Measurements from ENCODE around the gene LGALS1.

Gene LGALS1

DNA sequence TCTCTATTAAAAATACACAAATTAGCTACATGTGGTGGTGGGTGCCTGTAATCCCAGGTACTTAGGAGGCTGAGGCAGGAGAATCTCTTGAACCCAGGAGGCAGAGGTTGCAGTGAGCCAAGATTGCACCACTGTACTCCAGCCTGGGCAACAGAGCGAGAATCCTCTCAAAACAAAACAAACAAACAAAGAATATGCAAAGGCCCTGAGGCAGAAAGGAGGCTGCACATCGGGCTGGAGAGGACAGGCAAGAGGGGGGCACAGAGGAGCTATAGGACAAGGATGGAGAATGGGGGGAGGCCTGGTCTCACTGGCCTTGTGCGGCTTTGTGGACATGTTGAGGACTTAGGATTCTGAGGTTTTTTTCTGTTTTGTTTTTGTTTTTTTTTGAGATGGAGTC lies 29.8 kb downstream of the LGALS1 start:
- TF ChIP-seq, protein P1, sequence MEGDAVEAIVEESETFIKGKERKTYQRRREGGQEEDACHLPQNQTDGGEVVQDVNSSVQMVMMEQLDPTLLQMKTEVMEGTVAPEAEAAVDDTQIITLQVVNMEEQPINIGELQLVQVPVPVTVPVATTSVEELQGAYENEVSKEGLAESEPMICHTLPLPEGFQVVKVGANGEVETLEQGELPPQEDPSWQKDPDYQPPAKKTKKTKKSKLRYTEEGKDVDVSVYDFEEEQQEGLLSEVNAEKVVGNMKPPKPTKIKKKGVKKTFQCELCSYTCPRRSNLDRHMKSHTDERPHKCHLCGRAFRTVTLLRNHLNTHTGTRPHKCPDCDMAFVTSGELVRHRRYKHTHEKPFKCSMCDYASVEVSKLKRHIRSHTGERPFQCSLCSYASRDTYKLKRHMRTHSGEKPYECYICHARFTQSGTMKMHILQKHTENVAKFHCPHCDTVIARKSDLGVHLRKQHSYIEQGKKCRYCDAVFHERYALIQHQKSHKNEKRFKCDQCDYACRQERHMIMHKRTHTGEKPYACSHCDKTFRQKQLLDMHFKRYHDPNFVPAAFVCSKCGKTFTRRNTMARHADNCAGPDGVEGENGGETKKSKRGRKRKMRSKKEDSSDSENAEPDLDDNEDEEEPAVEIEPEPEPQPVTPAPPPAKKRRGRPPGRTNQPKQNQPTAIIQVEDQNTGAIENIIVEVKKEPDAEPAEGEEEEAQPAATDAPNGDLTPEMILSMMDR (IDR thresholded peaks at IDR 0.05; ENCODE audit: borderline replicate concordance, insufficient read depth, low read depth, low read length) = no peak
- H3K4me3 ChIP-seq (ENCODE audit: low read depth, low read length) = no peak overlapping the region

DNA sequence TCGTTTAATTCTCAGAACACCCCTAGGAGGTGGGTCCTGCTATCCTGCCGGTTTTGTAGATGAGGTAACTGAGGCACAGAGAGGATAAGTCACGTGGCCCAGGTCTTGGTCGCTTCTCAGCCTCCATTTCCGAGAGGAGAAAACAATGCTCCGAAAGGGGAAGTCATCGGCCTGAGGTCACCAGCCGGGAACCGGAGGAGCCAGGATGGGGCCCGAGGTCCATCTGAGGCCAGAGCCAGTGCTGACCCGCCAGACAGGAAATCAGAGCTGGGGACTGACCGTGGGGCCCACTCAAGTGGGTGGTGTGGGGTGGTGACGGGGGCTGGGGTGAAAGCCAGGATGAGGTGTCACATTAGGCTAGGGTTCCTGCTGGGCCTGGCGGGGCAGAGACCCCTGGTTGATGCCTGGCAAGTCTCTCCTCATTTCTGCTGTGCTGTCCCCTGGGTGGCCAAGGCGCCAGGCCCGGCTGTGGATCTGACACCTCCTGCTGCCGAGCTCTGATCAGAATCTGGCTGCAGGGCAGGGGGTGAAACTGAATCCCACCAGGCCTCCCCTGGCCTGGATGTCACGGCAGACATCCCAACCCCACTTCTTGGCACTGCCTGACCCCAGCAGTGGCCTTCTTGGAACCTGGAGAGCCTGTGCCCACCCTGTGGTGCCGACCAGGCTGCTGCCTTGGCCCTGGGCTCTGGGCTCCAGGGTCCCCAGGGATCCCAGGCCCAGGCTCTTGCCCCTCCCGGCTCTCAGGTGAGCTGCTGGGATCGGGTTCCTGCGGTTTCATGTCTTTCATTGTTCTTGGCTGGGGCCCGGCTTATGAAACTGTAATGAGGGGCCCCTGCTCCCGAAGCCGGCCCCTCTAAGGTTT lies 33.4 kb downstream of the LGALS1 start:
- TF ChIP-seq, protein P1 (IDR thresholded peaks at IDR 0.05; ENCODE audit: borderline replicate concordance, insufficient read depth, low read depth, low read length) = no peak
- H3K4me3 ChIP-seq (ENCODE audit: low read depth, low read length) = no peak overlapping the region

DNA sequence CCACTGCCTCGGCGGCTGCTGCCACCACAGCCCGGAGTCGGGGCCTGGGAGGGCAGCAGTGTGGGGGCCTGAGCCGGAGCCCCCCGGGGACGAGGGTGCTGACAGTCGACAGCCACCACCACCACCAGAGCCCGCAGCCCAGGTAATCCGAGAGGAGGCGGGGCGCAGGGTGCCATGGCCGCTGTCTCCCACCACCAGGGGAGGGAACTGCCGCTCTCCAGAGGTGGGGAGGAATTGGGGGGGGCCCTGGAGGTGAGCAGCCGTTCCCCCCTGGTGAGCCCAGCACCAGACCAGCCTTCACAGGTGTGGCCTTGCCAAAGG lies 34.0 kb downstream of the LGALS1 start:
- no peak overlapping the region for H3K4me3 ChIP-seq (ENCODE audit: low read depth, low read length)
- TF ChIP-seq, protein P1 (IDR thresholded peaks at IDR 0.05; ENCODE audit: borderline replicate concordance, insufficient read depth, low read depth, low read length) = no peak

DNA sequence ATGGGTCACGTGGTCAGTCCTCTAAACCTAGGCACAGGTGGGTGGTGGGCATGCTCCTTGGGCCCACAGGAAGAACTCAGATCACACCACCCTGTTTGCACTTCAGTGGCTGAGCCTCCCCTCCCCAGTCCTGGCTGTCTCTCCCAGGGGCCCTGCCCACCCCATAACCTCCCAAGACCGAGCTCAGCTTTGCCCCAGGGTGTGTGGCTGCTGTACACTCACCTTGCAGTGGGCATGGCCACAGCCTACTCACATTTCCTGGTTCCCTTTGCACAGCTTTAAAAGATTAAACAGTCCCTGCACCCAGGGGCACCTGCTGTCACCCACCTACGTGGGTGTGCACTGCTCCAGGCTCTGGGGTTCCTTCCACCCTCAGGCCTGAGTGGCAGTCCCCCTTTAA lies 35.2 kb downstream of the LGALS1 start:
- TF ChIP-seq, protein P1 (IDR thresholded peaks at IDR 0.05; ENCODE audit: borderline replicate concordance, insufficient read depth, low read depth, low read length) = no peak

DNA sequence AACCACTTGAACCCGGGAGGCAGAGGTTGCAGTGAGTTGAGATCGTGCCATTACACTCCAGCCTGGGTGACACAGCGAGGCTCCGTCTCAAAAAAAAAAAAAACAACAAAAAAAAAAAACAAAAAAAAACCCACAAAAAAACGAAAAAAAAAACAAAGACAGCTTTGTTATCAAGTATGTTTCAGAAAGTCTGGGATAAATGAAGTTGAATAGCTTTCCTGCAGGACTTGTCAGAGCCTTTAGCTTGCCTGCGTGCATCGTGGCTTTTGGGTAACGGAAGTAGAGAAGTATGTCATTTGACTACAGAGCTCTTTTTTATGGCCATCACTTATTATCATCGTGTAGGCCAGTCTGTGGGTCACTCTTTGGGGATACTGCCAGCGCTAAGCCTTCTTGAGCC lies 36.1 kb downstream of the LGALS1 start:
- no peak overlapping the region for H3K4me3 ChIP-seq (ENCODE audit: low read depth, low read length)
- TF ChIP-seq, protein P1 (IDR thresholded peaks at IDR 0.05; ENCODE audit: borderline replicate concordance, insufficient read depth, low read depth, low read length) = no peak

More for the DNA sequence above, 35.2 kb downstream of the LGALS1 start:
- H3K4me3 ChIP-seq (ENCODE audit: low read depth, low read length) = no peak overlapping the region

DNA sequence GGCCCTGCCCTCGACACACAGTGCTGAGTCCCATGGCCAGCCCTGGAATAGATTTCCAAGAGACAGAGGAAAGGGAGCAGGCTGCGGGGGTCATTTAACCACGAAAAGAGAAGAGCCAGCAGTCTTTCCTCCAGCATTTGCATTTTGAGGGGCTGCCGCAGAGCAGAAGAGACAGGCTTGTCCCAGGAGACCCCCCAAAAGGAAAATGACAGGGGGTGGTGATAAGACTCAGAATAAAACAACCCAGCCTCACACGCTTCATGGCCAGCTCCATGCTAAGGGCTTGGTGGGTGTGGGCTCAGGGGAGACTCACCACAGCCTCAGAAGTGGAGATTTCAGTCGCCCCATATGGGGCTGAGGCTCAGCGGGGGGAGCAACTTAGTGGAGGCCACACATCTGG lies 38.3 kb downstream of the LGALS1 start:
- no peak overlapping the region for H3K4me3 ChIP-seq (ENCODE audit: low read depth, low read length)
- TF ChIP-seq, protein P1 (IDR thresholded peaks at IDR 0.05; ENCODE audit: borderline replicate concordance, insufficient read depth, low read depth, low read length) = no peak

DNA sequence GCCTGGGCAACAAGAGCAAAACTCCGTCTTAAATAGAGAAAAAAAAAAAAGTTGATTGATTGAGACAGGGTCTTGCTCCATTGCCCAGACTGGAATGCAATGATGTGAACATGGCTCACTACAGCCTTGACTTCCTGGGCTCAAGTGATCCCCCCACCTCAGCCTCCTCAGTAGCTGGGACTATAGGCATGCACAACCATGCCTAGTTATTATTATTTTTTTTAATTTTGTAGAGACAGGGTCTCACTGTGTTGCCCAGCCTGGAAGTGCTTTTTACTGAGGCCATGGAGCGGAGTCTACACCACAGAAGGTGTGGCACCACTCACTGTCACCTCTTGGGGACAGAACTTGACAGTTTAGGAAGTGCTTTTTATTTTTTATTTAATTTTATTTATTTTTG lies 39.2 kb downstream of the LGALS1 start:
- TF ChIP-seq, protein P1 (IDR thresholded peaks at IDR 0.05; ENCODE audit: borderline replicate concordance, insufficient read depth, low read depth, low read length) = no peak
- H3K4me3 ChIP-seq (ENCODE audit: low read depth, low read length) = no peak overlapping the region

Data from GM12875 (cell line).